Measurements from ENCODE around the gene REXO5.

The REXO5 gene

GRCh38 chr16:20853143-20853542, 46.8 kb downstream of the REXO5 start:
- no peak overlapping the region for H2AFZ ChIP-seq (ENCODE audit: low read depth, low read length)

GRCh38 chr16:20853981-20854620, 47.8 kb downstream of the REXO5 start:
- H3K4me1 ChIP-seq (ENCODE audit: low read length), result peaks cover 22% of the 10 kb centered on the region

More at GRCh38 chr16:20853143-20853542, 46.8 kb downstream of the REXO5 start:
- H3K4me3 ChIP-seq (ENCODE audit: low read length), result no peak overlapping the region
- H3K27ac ChIP-seq (ENCODE audit: low read length), result no peak overlapping the region
- H3K4me2 ChIP-seq (ENCODE audit: low read length), result no peak overlapping the region
- H4K20me1 ChIP-seq (ENCODE audit: insufficient read depth, low read length), result peaks cover 8% of the 10 kb centered on the region; the same call in 1 of the 2 replicates
- no peak overlapping the region for H3K9ac ChIP-seq (ENCODE audit: low read length)
- no peaks in the 10 kb centered on the region for H3K79me2 ChIP-seq (ENCODE audit: low read length)
- TF ChIP-seq EZH2phosphoT487 (IDR thresholded peaks at IDR 0.05; ENCODE audit: low read depth) (no peak), CTCF (IDR thresholded peaks at IDR 0.05; ENCODE audit: low read depth, low read length) (no peak)
- H3K9me3 ChIP-seq (ENCODE audit: insufficient read depth, low read length), result no peaks in the 10 kb centered on the region
- H3K36me3 ChIP-seq (replicated peaks; ENCODE audit: low read depth, low read length), result no peaks in the 10 kb centered on the region
- peaks cover 22% of the 10 kb centered on the region for H3K4me1 ChIP-seq (ENCODE audit: low read length)
- no peaks in the 10 kb centered on the region for H3K27me3 ChIP-seq (ENCODE audit: low read depth, low read length)

GRCh38 chr16:20854963-20855362, 48.6 kb downstream of the REXO5 start:
- Histone ChIP-seq H3K9ac (ENCODE audit: low read length) (no peak overlapping the region), H3K79me2 (ENCODE audit: low read length) (no peaks in the 10 kb centered on the region), H4K20me1 (ENCODE audit: insufficient read depth, low read length) (peaks cover 8% of the 10 kb centered on the region; the same call in 1 of the 2 replicates), H3K36me3 (replicated peaks; ENCODE audit: low read depth, low read length) (no peaks in the 10 kb centered on the region), H3K4me3 (ENCODE audit: low read length) (no peak overlapping the region), H3K4me1 (ENCODE audit: low read length) (peaks cover 22% of the 10 kb centered on the region), H3K4me2 (ENCODE audit: low read length) (peak overlapping the region; percentile 30), H3K9me3 (ENCODE audit: insufficient read depth, low read length) (no peaks in the 10 kb centered on the region), H3K27ac (ENCODE audit: low read length) (no peak overlapping the region), H2AFZ (ENCODE audit: low read depth, low read length) (no peak overlapping the region), H3K27me3 (ENCODE audit: low read depth, low read length) (no peaks in the 10 kb centered on the region)
- no peak for TF ChIP-seq EZH2phosphoT487 (IDR thresholded peaks at IDR 0.05; ENCODE audit: low read depth)
- no peak for TF ChIP-seq CTCF (IDR thresholded peaks at IDR 0.05; ENCODE audit: low read depth, low read length)

More at GRCh38 chr16:20853981-20854620, 47.8 kb downstream of the REXO5 start:
- Histone ChIP-seq H3K9me3 (ENCODE audit: insufficient read depth, low read length) (no peaks in the 10 kb centered on the region), H3K4me3 (ENCODE audit: low read length) (no peak overlapping the region), H3K27ac (ENCODE audit: low read length) (no peak overlapping the region), H2AFZ (ENCODE audit: low read depth, low read length) (no peak overlapping the region), H4K20me1 (ENCODE audit: insufficient read depth, low read length) (peaks cover 8% of the 10 kb centered on the region; the same call in 1 of the 2 replicates), H3K79me2 (ENCODE audit: low read length) (no peaks in the 10 kb centered on the region), H3K36me3 (replicated peaks; ENCODE audit: low read depth, low read length) (no peaks in the 10 kb centered on the region), H3K4me2 (ENCODE audit: low read length) (no peak overlapping the region), H3K9ac (ENCODE audit: low read length) (no peak overlapping the region), H3K27me3 (ENCODE audit: low read depth, low read length) (no peaks in the 10 kb centered on the region)
- no peak for TF ChIP-seq CTCF (IDR thresholded peaks at IDR 0.05; ENCODE audit: low read depth, low read length)
- TF ChIP-seq EZH2phosphoT487 (IDR thresholded peaks at IDR 0.05; ENCODE audit: low read depth), result no peak

GRCh38 chr16:20857281-20857680, 51.0 kb downstream of the REXO5 start:
- H3K36me3 ChIP-seq (replicated peaks; ENCODE audit: low read depth, low read length), result no peaks in the 10 kb centered on the region
- no peak for TF ChIP-seq CTCF (IDR thresholded peaks at IDR 0.05; ENCODE audit: low read depth, low read length)
- no peak for TF ChIP-seq EZH2phosphoT487 (IDR thresholded peaks at IDR 0.05; ENCODE audit: low read depth)
- H3K79me2 ChIP-seq (ENCODE audit: low read length), result no peaks in the 10 kb centered on the region
- H2AFZ ChIP-seq (ENCODE audit: low read depth, low read length), result no peak overlapping the region
- no peak overlapping the region for H3K4me2 ChIP-seq (ENCODE audit: low read length)
- no peaks in the 10 kb centered on the region for H3K9me3 ChIP-seq (ENCODE audit: insufficient read depth, low read length)
- no peaks in the 10 kb centered on the region for H3K27me3 ChIP-seq (ENCODE audit: low read depth, low read length)
- H3K4me3 ChIP-seq (ENCODE audit: low read length), result no peak overlapping the region
- H3K4me1 ChIP-seq (ENCODE audit: low read length), result peaks cover 22% of the 10 kb centered on the region
- peaks cover 8% of the 10 kb centered on the region; the same call in 1 of the 2 replicates for H4K20me1 ChIP-seq (ENCODE audit: insufficient read depth, low read length)
- H3K27ac ChIP-seq (ENCODE audit: low read length), result no peak overlapping the region
- H3K9ac ChIP-seq (ENCODE audit: low read length), result no peak overlapping the region

Measured in OCI-LY3 (cell line).